NCI-H2107 treated with DMSO at 0.1 percent for 48 hours (cell line): ENCODE data around the gene TCIRG1.

Experiments used
- DNase-seq: peaks from one replicate; lab custom pipeline; 2025; ENCODE audit not compliant: unreplicated experiment; lab: John Stamatoyannopoulos, UW

TCIRG1 gene

GRCh38 chr11:68051191-68052136, 12.6 kb downstream of the TCIRG1 start:
- no peak for DNase-seq

GRCh38 chr11:68052137-68052873, 13.5 kb downstream of the TCIRG1 start:
- no peak for DNase-seq

GRCh38 chr11:68053117-68053516, 14.3 kb downstream of the TCIRG1 start:
- no peak for DNase-seq

- no peak for DNase-seq
These were observed 15.4 kb downstream of the TCIRG1 start for GRCh38 chr11:68053981-68054812.

- no peak for DNase-seq
These were observed 17.8 kb downstream of the TCIRG1 start for GRCh38 chr11:68056317-68057285.

- no peak for DNase-seq
These were observed 19.0 kb downstream of the TCIRG1 start for GRCh38 chr11:68057807-68058206.

GRCh38 chr11:68061508-68061907, 22.7 kb downstream of the TCIRG1 start:
- DNase-seq = no peak

- DNase-seq = no peak
These were observed 26.1 kb downstream of the TCIRG1 start for GRCh38 chr11:68064926-68065325.

GRCh38 chr11:68065841-68066240, 27.0 kb downstream of the TCIRG1 start:
- DNase-seq = no peak

- DNase-seq = peak; percentile 9
These were observed 27.9 kb downstream of the TCIRG1 start for GRCh38 chr11:68066742-68067141.

- no peak for DNase-seq
These were observed 29.2 kb downstream of the TCIRG1 start for GRCh38 chr11:68067991-68068390.

- no peak for DNase-seq
These were observed 32.6 kb downstream of the TCIRG1 start for GRCh38 chr11:68071281-68072048.

- no peak for DNase-seq
These were observed 35.9 kb downstream of the TCIRG1 start for GRCh38 chr11:68074584-68075352.

- DNase-seq = no peak
These were observed 37.7 kb downstream of the TCIRG1 start for GRCh38 chr11:68076371-68077042.

- DNase-seq = no peak
These were observed 39.1 kb downstream of the TCIRG1 start for GRCh38 chr11:68077617-68078582.

- no peak for DNase-seq
These were observed 42.0 kb downstream of the TCIRG1 start for GRCh38 chr11:68080860-68081259.

- no peak for DNase-seq
These were observed 42.9 kb downstream of the TCIRG1 start for GRCh38 chr11:68081691-68082090.
